Measurements from ENCODE around the gene CHKA. TPM values are rescaled to one million over a fixed set of nuclear protein-coding genes. Genes with fewer than 3 reads are reported as not detected.

CHKA gene
- total and polyA plus RNA-seq, 8 donors = 17.4 to 110 (median 31.6) TPM

GRCh38 chr11:68142028-68142412, 20.8 kb upstream of the CHKA start:
- FAIRE-seq (no peak), DNase-seq (peak; percentile 75 to 93 (median 80)), ATAC-seq (peak; percentile 28 to 67 (median 44))
- no peaks in the 10 kb centered on the region for H3K9me3 ChIP-seq
- WGBS, 2 donors = 35% methylated on average over 12 to 13 of the region's 13 CpGs
- intact Hi-C loops (cut with DNase I) = no loop called here
- H3K27ac ChIP-seq = peak overlapping the region; percentile 74 to 90 (median 84)
- no peaks in the 10 kb centered on the region for H3K27me3 ChIP-seq
- no peak overlapping the region for H3K4me3 ChIP-seq
- no peaks in the 10 kb centered on the region for H3K36me3 ChIP-seq
- H3K4me1 ChIP-seq = peaks cover 53 to 62% (median 61%) of the 10 kb centered on the region in 3 donors
- TF ChIP-seq CTCF (IDR thresholded peaks at IDR 0.05) = no peak

GRCh38 chr11:68141246-68142027, 20.2 kb upstream of the CHKA start:
- Histone ChIP-seq H3K27me3 (no peaks in the 10 kb centered on the region), H3K4me1 (peaks cover 47 to 56% (median 55%) of the 10 kb centered on the region in 3 donors), H3K36me3 (no peaks in the 10 kb centered on the region), H3K9me3 (no peaks in the 10 kb centered on the region), H3K27ac (peak overlapping the region; percentile 74 to 90 (median 84)), H3K4me3 (no peak overlapping the region)
- intact Hi-C loops (cut with DNase I) = no loop called here
- no peak for TF ChIP-seq CTCF (IDR thresholded peaks at IDR 0.05)
- no peak for ATAC-seq
- no peak for DNase-seq
- WGBS, 2 donors = 48 to 52% methylated on average over 8 of the region's 8 CpGs
- no peak for FAIRE-seq

- Histone ChIP-seq H3K27me3 (no peaks in the 10 kb centered on the region), H3K36me3 (no peaks in the 10 kb centered on the region), H3K4me1 (peaks cover 44 to 51% (median 49%) of the 10 kb centered on the region in 3 donors), H3K9me3 (no peaks in the 10 kb centered on the region), H3K4me3 (no peak overlapping the region), H3K27ac (peak overlapping the region; percentile 55 to 90 (median 80))
- no peak for TF ChIP-seq CTCF (IDR thresholded peaks at IDR 0.05)
- WGBS, 2 donors = 50 to 54% methylated on average over 9 of the region's 9 CpGs
- intact Hi-C loops (cut with DNase I) = no loop called here
- DNase-seq = peak in 4 of 6 donors; percentile 62 to 89 (median 75)
- FAIRE-seq = no peak
- peak in 3 of 4 donors; percentile 7 to 36 (median 8) for ATAC-seq
Observed at GRCh38 chr11:68140496-68141245, 19.5 kb upstream of the CHKA start.

GRCh38 chr11:68138237-68138636, 17.0 kb upstream of the CHKA start:
- Histone ChIP-seq H3K27me3 (no peaks in the 10 kb centered on the region), H3K27ac (peak overlapping the region in 2 of 4 donors; percentile 34 to 46), H3K4me1 (peaks cover 38 to 44% (median 43%) of the 10 kb centered on the region in 3 donors), H3K36me3 (no peaks in the 10 kb centered on the region), H3K4me3 (no peak overlapping the region), H3K9me3 (no peaks in the 10 kb centered on the region)
- no peak for FAIRE-seq
- ATAC-seq = no peak
- no peak for TF ChIP-seq CTCF (IDR thresholded peaks at IDR 0.05)
- DNase-seq = no peak
- WGBS, 2 donors = 33 to 34% methylated on average over 4 of the region's 4 CpGs
- intact Hi-C loops (cut with DNase I) = no loop called here
